RPMI7951 (cell line): ENCODE measurements around the gene TUBA1C. TPM values are rescaled to one million over a fixed set of nuclear protein-coding genes. Genes with fewer than 3 reads are reported as not detected.
A peak's percentile ranks its signal among the peaks of the same experiment; 100 is the strongest.
"Not testable (repeated sequence)": the region's sequence is repeated elsewhere in the genome, so short reads cannot be mapped to it uniquely, and the experiment has no call there.

ENCODE experiments used
- DNase-seq: peaks from one replicate; pipeline ENCODE4 v3.0.0-alpha.2; 2012; ENCODE audit warnings: low read depth
- total RNA-seq: library from RNA; depleted of rRNA; stranded (reverse); fragments of >200 nt; shearing (Covaris generic); gene quantifications from 2 replicates; pipeline ENCODE4 v1.2.3, GENCODE V29; 2014

The TUBA1C gene
- total RNA-seq, 1 experiment from 2014 or later, result 1,613 TPM

GRCh38 chr12:49282740-49283375 lies 18.0 kb downstream of the TUBA1C start:
- DNase-seq, result not testable (repeated sequence)

DNA sequence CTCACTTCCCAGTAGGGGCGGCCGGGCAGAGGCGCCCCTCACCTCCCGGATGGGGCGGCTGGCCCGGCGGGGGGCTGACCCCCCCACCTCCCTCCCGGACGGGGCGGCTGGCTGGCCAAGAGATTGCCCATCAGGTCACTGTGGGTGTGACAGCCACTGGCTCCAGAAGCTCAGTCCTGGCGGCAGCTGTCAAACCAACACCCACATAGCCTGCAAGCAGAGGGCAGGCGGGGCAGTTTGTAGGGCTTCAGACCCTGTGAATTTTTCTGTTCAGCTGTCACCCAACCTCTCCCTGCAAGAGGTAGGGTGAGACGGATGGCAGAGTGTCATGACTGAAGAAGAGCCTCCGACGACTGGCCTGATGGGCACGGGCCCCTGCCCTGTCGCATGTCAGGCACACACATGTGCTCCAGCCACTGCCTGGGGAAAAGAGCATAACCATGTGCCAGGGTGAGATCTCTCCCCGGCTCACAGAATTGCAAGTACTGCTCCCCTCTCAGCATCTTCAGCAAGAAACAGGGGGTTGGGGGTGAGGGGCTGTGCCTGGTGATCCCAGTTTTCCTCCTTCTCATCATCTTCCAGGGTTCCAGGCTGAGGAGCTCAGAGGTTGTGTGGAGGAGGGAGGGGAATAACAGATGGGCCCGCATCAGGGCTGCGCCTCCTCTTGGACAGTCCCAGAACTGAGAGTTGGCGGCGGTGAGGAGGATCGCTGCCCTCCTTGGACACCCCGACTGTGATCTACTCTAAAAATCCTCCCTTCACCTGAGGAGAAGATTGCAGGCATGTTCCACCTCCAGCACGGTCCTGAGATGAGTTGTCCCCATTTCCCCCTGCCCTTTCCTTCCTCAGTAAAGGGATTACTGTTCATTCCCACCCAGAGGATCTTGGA lies 18.9 kb downstream of the TUBA1C start:
- no peak for DNase-seq

DNA sequence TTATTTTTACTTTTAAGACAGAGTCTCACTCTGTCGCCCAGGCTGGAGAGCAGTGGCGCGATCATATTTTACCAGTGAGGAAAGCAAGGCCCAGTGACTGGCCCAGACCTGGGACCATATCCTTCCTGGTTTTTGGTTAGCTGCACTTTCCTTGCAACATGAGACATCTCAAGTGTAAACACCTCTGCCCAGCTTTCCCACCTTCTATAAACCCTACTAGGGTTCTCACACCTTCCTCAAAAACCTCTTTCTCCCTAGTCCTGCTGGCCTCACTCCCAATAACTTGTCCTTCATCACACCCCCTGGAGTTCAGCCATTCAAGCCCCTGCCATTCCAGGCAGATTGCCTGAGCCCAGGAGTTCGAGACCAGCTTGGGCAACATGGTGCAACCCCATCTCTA lies 19.8 kb downstream of the TUBA1C start:
- DNase-seq, result no peak

DNA sequence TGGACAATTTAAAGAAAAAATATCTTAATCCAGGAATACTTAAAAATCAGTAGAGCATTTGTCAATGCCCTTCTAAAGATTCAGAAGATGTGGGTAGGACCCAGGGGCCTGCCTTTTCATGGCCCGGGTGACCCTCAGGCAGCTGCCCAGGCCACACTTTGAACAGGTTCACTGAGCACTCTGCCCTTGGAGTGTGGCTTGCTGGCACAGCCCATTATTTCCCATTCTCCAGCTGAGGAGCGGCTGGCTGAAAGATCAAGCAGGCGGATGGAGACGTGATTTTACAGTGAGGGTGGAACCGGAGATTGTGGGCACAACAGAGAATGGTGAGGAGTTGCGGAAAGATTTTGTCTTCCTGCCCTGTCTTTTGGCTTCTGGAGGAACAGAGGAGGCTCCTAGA lies 23.0 kb downstream of the TUBA1C start:
- no peak for DNase-seq

DNA sequence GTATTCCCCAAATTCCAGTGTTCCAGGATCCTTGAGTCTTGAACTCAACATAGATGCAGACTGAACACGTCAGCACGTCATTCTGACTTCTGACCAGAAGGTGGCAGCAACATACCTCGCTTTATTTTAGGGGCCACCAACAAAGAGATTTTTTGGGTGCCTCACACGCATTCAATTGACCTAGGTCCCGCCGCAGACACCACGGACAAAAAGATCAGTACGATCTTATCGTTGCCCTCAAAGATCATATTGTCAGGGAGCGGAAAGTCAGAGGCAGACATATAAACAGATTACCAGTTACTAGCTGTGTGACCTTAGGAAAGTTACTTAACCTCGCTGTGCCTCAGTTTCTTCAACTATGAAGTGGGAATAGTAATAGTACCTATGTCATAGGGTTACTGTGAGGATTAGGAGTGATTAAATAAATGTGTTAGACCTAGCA lies 23.6 kb downstream of the TUBA1C start:
- peak; percentile 50 for DNase-seq

GRCh38 chr12:49288922-49289555 lies 24.2 kb downstream of the TUBA1C start:
- no peak for DNase-seq

DNA sequence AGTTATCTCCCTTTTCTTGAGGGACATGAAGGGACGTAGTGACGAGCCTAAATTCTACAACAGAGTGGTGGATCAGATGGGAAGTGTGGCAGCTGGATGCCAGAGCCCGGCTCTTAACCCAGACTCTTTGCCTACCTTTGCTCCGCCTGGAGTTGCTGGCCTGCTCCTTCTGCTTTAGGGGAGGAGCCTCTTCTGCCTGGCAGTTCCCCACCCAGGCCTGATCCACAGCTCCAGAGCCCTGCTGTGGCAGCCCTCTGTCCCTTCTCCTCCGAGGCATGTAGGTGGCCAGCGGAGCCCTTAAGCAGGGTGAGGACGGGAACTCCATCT lies 27.8 kb downstream of the TUBA1C start:
- DNase-seq, result no peak

- no peak for DNase-seq
These were observed 28.4 kb downstream of the TUBA1C start for GRCh38 chr12:49293056-49293956.

DNA sequence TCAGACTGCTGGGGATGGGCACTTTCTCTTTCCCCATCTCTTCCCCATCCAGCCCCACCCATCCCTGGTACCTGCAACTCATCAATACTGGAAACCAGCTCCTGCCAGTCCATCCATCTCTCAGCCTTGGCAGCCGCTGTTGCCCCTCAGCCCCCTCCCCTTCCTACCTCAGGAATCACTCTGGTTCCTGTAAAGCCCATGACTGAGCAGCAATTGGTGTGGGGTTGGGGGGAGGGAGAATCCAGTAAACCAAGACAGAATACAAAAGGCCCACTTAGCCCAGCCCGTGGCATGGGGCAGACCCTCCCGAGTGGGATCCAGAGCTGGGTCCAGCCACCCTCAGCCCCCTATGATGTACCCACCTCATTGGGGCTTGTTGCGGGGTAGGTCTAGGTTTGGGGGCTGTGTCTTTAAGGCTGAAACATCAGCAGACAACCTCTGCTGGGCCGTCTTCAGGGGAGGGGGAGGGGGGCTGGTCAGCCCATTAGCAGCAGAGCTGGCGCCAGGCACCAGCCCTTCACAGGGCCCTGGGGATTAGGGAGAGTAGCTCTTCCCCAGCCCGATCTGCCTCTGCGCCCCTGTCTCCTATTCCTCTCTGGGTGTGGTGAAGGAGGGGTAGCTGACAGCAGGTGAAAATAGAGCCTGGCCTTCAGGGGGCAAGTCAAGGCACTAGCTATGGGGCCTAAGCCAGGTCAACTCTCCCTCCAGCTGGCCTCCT lies 29.4 kb downstream of the TUBA1C start:
- DNase-seq, result no peak

DNA sequence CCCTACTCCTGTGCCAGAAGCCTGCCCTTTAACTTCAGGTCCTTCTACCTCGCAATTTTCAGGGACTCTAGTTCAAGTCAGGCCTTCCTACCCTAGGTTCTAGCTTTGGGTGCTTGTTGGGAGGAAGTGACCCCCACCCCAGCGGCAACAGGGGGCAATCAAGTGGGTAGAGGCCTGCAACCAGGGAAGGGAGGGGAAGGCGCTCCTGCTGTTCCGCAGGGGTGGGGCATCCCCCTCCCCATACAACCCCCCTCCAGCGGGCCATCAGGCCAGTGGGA lies 29.9 kb downstream of the TUBA1C start:
- DNase-seq, result no peak

GRCh38 chr12:49295082-49295936 lies 30.4 kb downstream of the TUBA1C start, which contains the start of gene PRPH:
Gene PRPH, plus strand, starts transcription at chr12:49295147. Its CDS starts 54 bp downstream, at chr12:49295201.
- DNase-seq, result no peak

GRCh38 chr12:49296034-49296835 lies 31.4 kb downstream of the TUBA1C start:
- no peak for DNase-seq

- DNase-seq, result peak; percentile 56
These were observed 32.2 kb downstream of the TUBA1C start for GRCh38 chr12:49296836-49297694.

DNA sequence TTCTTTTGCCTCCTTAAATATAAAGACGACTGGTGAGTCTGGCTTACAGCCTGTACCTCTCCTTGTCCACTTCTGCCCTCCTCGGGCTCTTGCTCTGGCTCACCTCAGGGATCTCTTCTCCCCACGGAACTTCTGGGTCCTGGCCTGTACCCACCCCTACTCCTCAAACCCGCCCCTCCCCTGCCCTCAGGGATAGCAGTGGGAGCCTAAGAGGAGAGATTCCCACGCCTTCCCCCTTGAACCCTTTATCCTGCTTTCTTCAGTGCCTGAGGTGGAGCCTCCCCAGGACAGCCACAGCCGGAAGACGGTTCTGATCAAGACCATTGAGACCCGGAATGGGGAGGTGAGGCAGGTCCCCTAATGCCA lies 32.8 kb downstream of the TUBA1C start:
- DNase-seq, result no peak

DNA sequence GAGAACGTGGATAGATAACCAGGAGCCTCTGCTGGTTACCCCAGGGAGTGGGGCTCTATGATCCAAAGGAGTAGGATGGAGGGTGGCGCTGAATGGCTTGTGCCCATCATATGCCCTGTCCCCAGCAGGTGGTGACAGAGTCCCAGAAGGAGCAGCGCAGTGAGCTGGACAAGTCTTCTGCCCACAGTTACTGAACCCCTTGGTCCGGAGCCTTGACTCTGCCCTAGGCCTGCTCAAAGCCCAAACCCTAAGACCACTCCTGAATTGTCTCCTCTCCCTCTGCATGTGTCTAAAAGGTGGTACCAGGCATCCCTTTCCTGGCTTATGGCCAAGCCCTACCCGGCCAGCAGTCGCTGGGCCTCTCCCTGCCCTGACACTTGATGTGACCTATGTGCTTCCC lies 33.3 kb downstream of the TUBA1C start:
- DNase-seq, result peak; percentile 26

DNA sequence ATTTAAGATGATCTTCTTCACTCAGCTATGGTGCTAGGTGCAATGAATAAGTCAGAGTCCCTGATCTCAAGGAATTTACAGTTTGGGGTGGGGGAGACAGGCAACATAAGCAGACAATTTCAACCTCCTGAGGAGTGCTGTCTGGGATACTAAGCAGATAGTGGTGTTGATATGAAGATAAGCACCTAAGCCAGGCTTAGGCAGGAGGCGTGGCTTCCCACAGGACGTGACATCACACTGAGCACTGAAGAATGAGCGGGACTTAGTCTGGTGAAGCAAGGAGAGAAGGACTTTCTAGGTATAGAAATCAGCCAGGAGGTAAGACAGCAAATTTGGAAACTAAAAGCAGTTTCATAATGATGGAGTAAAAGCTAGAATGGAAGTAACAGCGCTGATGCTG lies 36.9 kb downstream of the TUBA1C start:
- no peak for DNase-seq

DNA sequence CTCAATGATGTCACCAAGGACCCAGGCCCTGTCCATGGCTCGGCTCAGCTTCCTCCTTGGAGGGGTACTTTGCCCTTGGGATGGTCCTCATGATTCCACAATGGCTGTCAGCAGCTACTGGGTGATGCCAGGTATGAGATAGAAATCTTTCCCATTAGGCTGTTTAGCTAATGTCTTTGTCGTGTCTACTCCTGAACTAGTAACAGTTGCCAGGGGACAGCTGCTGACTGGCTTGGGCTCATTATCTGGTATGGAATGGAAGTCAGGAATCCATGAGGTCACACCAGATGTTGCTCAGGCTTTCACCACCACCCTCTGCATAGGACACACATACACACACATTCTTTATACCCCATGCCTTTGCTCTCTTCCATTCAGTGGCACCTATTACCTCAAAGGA lies 39.3 kb downstream of the TUBA1C start:
- DNase-seq, result peak; percentile 24

GRCh38 chr12:49305762-49306510 lies 41.1 kb downstream of the TUBA1C start:
- no peak for DNase-seq
